Measurements from ENCODE around the gene C12orf56. TPM values are rescaled to one million over a fixed set of nuclear protein-coding genes. Genes with fewer than 3 reads are reported as not detected.

C12orf56 gene
- polyA plus RNA-seq, 1 donor from 2014 or later = not detected

GRCh38 chr12:64404470-64405256 lies 14.1 kb upstream of the C12orf56 start:
- peaks cover 7% of the 10 kb centered on the region for H3K79me2 ChIP-seq (replicated peaks; ENCODE audit: insufficient read depth, low read length)
- peak; percentile 55 for TF ChIP-seq SMC3 (conservative IDR thresholded peaks at IDR 0.05; ENCODE audit: poor library complexity)
- no peak for TF ChIP-seq POLR2AphosphoS5 (IDR thresholded peaks at IDR 0.05)
- no peak for TF ChIP-seq TAF1 (IDR thresholded peaks at IDR 0.05; ENCODE audit: low read depth)
- no peak for TF ChIP-seq REST (IDR thresholded peaks at IDR 0.05; ENCODE audit: borderline replicate concordance)
- TF ChIP-seq, protein P1, sequence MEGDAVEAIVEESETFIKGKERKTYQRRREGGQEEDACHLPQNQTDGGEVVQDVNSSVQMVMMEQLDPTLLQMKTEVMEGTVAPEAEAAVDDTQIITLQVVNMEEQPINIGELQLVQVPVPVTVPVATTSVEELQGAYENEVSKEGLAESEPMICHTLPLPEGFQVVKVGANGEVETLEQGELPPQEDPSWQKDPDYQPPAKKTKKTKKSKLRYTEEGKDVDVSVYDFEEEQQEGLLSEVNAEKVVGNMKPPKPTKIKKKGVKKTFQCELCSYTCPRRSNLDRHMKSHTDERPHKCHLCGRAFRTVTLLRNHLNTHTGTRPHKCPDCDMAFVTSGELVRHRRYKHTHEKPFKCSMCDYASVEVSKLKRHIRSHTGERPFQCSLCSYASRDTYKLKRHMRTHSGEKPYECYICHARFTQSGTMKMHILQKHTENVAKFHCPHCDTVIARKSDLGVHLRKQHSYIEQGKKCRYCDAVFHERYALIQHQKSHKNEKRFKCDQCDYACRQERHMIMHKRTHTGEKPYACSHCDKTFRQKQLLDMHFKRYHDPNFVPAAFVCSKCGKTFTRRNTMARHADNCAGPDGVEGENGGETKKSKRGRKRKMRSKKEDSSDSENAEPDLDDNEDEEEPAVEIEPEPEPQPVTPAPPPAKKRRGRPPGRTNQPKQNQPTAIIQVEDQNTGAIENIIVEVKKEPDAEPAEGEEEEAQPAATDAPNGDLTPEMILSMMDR (IDR thresholded peaks at IDR 0.05; ENCODE audit: poor library complexity, severe bottlenecking) = no peak
- TF ChIP-seq MXI1 (conservative IDR thresholded peaks at IDR 0.05; ENCODE audit: poor library complexity, severe bottlenecking) = peak; percentile 69
- no peak for TF ChIP-seq EZH2 (IDR thresholded peaks at IDR 0.05; ENCODE audit: borderline replicate concordance, insufficient read depth, low read length, poor library complexity, severe bottlenecking)
- TF ChIP-seq EP300 (conservative IDR thresholded peaks at IDR 0.05; ENCODE audit: poor library complexity, severe bottlenecking) = peak; percentile 34
- peak; percentile 51 for TF ChIP-seq RAD21 (conservative IDR thresholded peaks at IDR 0.05)

GRCh38 chr12:64403707-64404469 lies 13.3 kb upstream of the C12orf56 start, which contains the start of gene XPOT:
TSS of gene XPOT (plus strand) at chr12:64404392. CDS start at chr12:64410036, 5,644 bp downstream.
- H3K36me3 ChIP-seq (ENCODE audit: insufficient read depth, low read length) = no peaks in the 10 kb centered on the region
- peak within 1 kb of the TSS; percentile 63 for H3K4me2 ChIP-seq (ENCODE audit: low read length)
- TF ChIP-seq MXI1 (conservative IDR thresholded peaks at IDR 0.05; ENCODE audit: poor library complexity, severe bottlenecking) (peak; percentile 91), EZH2 (IDR thresholded peaks at IDR 0.05; ENCODE audit: borderline replicate concordance, insufficient read depth, low read length, poor library complexity, severe bottlenecking) (no peak), SMC3 (conservative IDR thresholded peaks at IDR 0.05; ENCODE audit: poor library complexity) (no peak), EP300 (conservative IDR thresholded peaks at IDR 0.05; ENCODE audit: poor library complexity, severe bottlenecking) (peak; percentile 64), POLR2AphosphoS5 (IDR thresholded peaks at IDR 0.05) (peak; percentile 56), TAF1 (IDR thresholded peaks at IDR 0.05; ENCODE audit: low read depth) (peak; percentile 68), RAD21 (conservative IDR thresholded peaks at IDR 0.05) (no peak), REST (IDR thresholded peaks at IDR 0.05; ENCODE audit: borderline replicate concordance) (peak; percentile 25)
- TF ChIP-seq, protein P1 (IDR thresholded peaks at IDR 0.05; ENCODE audit: poor library complexity, severe bottlenecking) = peak; percentile 44
- H3K79me2 ChIP-seq (replicated peaks; ENCODE audit: insufficient read depth, low read length) = peaks cover 7% of the 10 kb centered on the region
- H2AFZ ChIP-seq (ENCODE audit: low read depth, low read length) = peak within 1 kb of the TSS; percentile 76
- no peaks in the 10 kb centered on the region for H3K27me3 ChIP-seq (ENCODE audit: insufficient read depth, low read depth, low read length)
- H3K9me2 ChIP-seq (ENCODE audit: insufficient read depth, low read length) = no peaks in the 10 kb centered on the region
- no peaks in the 10 kb centered on the region for H4K20me1 ChIP-seq (ENCODE audit: insufficient read depth)
- H3K9ac ChIP-seq (ENCODE audit: low read length) = peak within 1 kb of the TSS; percentile 83
- H3K4me3 ChIP-seq (ENCODE audit: low read length) = peak within 1 kb of the TSS; percentile 75
- no peaks in the 10 kb centered on the region for H3K9me3 ChIP-seq (ENCODE audit: low read length)
- no peaks in the 10 kb centered on the region for H3F3A ChIP-seq (ENCODE audit: insufficient read depth, low read length, poor library complexity, severe bottlenecking)
- H3K27ac ChIP-seq (ENCODE audit: low read length) = peak within 1 kb of the TSS; percentile 86

More at GRCh38 chr12:64404470-64405256, 14.1 kb upstream of the C12orf56 start:
- H4K20me1 ChIP-seq (ENCODE audit: insufficient read depth) = no peaks in the 10 kb centered on the region
- peak overlapping the region; percentile 63 for H3K4me2 ChIP-seq (ENCODE audit: low read length)
- no peaks in the 10 kb centered on the region for H3K9me3 ChIP-seq (ENCODE audit: low read length)
- peak overlapping the region; percentile 76 for H2AFZ ChIP-seq (ENCODE audit: low read depth, low read length)
- H3K27ac ChIP-seq (ENCODE audit: low read length) = peak overlapping the region; percentile 75
- peak overlapping the region; percentile 83 for H3K9ac ChIP-seq (ENCODE audit: low read length)
- no peaks in the 10 kb centered on the region for H3F3A ChIP-seq (ENCODE audit: insufficient read depth, low read length, poor library complexity, severe bottlenecking)
- H3K36me3 ChIP-seq (ENCODE audit: insufficient read depth, low read length) = no peaks in the 10 kb centered on the region
- no peaks in the 10 kb centered on the region for H3K9me2 ChIP-seq (ENCODE audit: insufficient read depth, low read length)
- no peaks in the 10 kb centered on the region for H3K27me3 ChIP-seq (ENCODE audit: insufficient read depth, low read depth, low read length)
- H3K4me3 ChIP-seq (ENCODE audit: low read length) = peak overlapping the region; percentile 75

Measured in neural cell (in vitro differentiated cells).